HCT116 (cell line): Measurements from ENCODE around the gene BRINP3. TPM values are rescaled to one million over a fixed set of nuclear protein-coding genes. Genes with fewer than 3 reads are reported as not detected.

Experiments used
- ATAC-seq: fragments of 200-7000 bp; cut with Tn5 transposase; 2 replicates; pipeline ENCODE4 v1.9.1; 2020; ENCODE audit warnings: mild to moderate bottlenecking, moderate library complexity
- BruUV-seq: library from RNA; stranded (reverse); fragments of 400-500 nt; replicated peaks from 2 replicates; lab custom pipeline; 2021; lab: Mats Ljungman, UMichigan
- CTCF ChIA-PET: fragments of 300-600 bp; sonication (Branson Sonifier 250); formaldehyde crosslinking; loops from one replicate; lab custom pipeline; 2021; ENCODE audit warnings: antibody characterized with exemption; lab: Charles Lee
- POLR2A ChIA-PET: fragments of 300-600, 350-600 bp; sonication (Branson Sonifier 250); formaldehyde crosslinking; loops from one replicate; lab custom pipeline; 2021; ENCODE audit warnings: antibody characterized with exemption; lab: Charles Lee
- RAD21 ChIA-PET, 2 experiments: fragments of 300-600 bp; sonication (Branson Sonifier 250); formaldehyde crosslinking; loops; one replicate each; lab custom pipeline; 2023; ENCODE audit warnings: low total read pairs in 2 of 2; ENCODE audit not compliant: uncharacterized antibody in 2 of 2, unreplicated experiment in 2 of 2, low non-redundant PET in 1 of 2; lab: Charles Lee
- DNase-seq: peaks from one replicate; pipeline ENCODE4 v3.0.0-alpha.2; 2010; ENCODE audit warnings: low read depth, low spot score
- H2AFZ ChIP-seq: fragments of 200-600 bp; shearing (Covaris generic), sonication (generic); 2 replicates; pipeline ENCODE4 v1.6.1; 2017; ENCODE audit warnings: low read depth, mixed run types, mixed read lengths, antibody characterized with exemption, low read length; ENCODE audit not compliant: poor library complexity, severe bottlenecking
- H3K27ac ChIP-seq: 2 replicates; pipeline ENCODE4 v1.5.1; 2012; ENCODE audit warnings: low read depth, low read length
- H3K27me3 ChIP-seq: fragments of 200-600 bp; sonication (generic); 2 replicates; pipeline ENCODE4 v1.6.1; 2016; ENCODE audit warnings: mixed run types, low read length, mixed read lengths; ENCODE audit not compliant: insufficient read depth
- H3K36me3 ChIP-seq, 2 experiments: fragments of 200-500 bp in 1 of 2; fragments of 200-600 bp in 1 of 2; sonication (Bioruptor generic) in 1 of 2; sonication (generic) in 1 of 2; 2 replicates each; pipeline versions ENCODE4 v1.5.1 to v1.6.1; 2014 to 2016; ENCODE audit warnings: low read length in 2 of 2, inconsistent platforms in 1 of 2, mixed read lengths in 1 of 2, mixed run types in 1 of 2; ENCODE audit not compliant: insufficient read depth in 2 of 2, control insufficient read depth in 1 of 2
- H3K4me1 ChIP-seq, 2 experiments: fragments of 200-600 bp in 1 of 2; sonication (generic) in 1 of 2; 2 replicates each; pipeline versions ENCODE4 v1.5.1 to v1.6.1; 2012 to 2017; ENCODE audit warnings: low read length in 2 of 2, inconsistent platforms in 1 of 2, mild to moderate bottlenecking in 1 of 2, mixed read lengths in 1 of 2, mixed run types in 1 of 2, moderate library complexity in 1 of 2; ENCODE audit not compliant: insufficient read depth in 2 of 2, control insufficient read depth in 1 of 2
- H3K4me2 ChIP-seq: fragments of 200-600 bp; sonication (generic); 2 replicates; pipeline ENCODE4 v1.6.1; 2017; ENCODE audit warnings: mixed run types, low read length, mixed read lengths
- H3K4me3 ChIP-seq, 2 experiments: fragments of 200-600 bp in 1 of 2; sonication (generic) in 1 of 2; replicated peaks in 1 of 2; 2 replicates each; pipeline ENCODE4 v1.5.1; 2011 to 2016; ENCODE audit warnings: low read length in 2 of 2, control low read depth in 1 of 2, low read depth in 1 of 2, mild to moderate bottlenecking in 1 of 2, mixed read lengths in 1 of 2, mixed run types in 1 of 2
- H3K79me2 ChIP-seq: fragments of 200-600 bp; sonication (generic); 2 replicates; pipeline ENCODE4 v1.6.1; 2017; ENCODE audit warnings: mild to moderate bottlenecking, mixed run types, low read length, moderate library complexity, mixed read lengths; ENCODE audit not compliant: insufficient read depth
- H3K9ac ChIP-seq: fragments of 200-600 bp; sonication (generic); 2 replicates; pipeline ENCODE4 v1.6.1; 2016; ENCODE audit warnings: low read length, mixed read lengths
- H3K9me2 ChIP-seq: fragments of 200-600 bp; sonication (generic), shearing (Covaris generic); 2 replicates; pipeline ENCODE4 v1.6.1; 2017; ENCODE audit warnings: mixed run types, mild to moderate bottlenecking, moderate library complexity; ENCODE audit not compliant: insufficient read depth
- H3K9me3 ChIP-seq, 2 experiments: fragments of 200-500 bp in 1 of 2; fragments of 200-600 bp in 1 of 2; sonication (Bioruptor generic) in 1 of 2; sonication (generic) in 1 of 2; 2 replicates each; pipeline ENCODE4 v1.6.1; 2014 to 2017; ENCODE audit warnings: low read length in 2 of 2, mixed read lengths in 2 of 2, inconsistent platforms in 1 of 2, low read depth in 1 of 2, mild to moderate bottlenecking in 1 of 2, mixed run types in 1 of 2, moderate library complexity in 1 of 2; ENCODE audit not compliant: control insufficient read depth in 1 of 2, insufficient read depth in 1 of 2
- H4K20me1 ChIP-seq: fragments of 200-600 bp; sonication (generic), shearing (Covaris generic); 2 replicates; pipeline ENCODE4 v1.6.1; 2017; ENCODE audit warnings: mixed run types, mild to moderate bottlenecking, moderate library complexity; ENCODE audit not compliant: insufficient read depth
- CBX3 ChIP-seq: IDR thresholded peaks from 2 replicates; pipeline ENCODE4 v1.6.1; 2012; ENCODE audit warnings: low read depth
- EZH2 ChIP-seq: fragments of 200-600 bp; sonication (generic); IDR thresholded peaks from 2 replicates; pipeline ENCODE4 v1.6.1; 2017; ENCODE audit warnings: antibody characterized with exemption, mixed run types
- RAD21 ChIP-seq: IDR thresholded peaks from 2 replicates; pipeline ENCODE4 v1.6.1; 2012; ENCODE audit warnings: low read depth, mild to moderate bottlenecking
- TCF7L2 ChIP-seq: IDR thresholded peaks from 2 replicates; pipeline ENCODE4 v1.7.0; 2011; ENCODE audit warnings: borderline replicate concordance, inconsistent platforms; ENCODE audit not compliant: insufficient read depth, insufficient read length; ENCODE audit errors: extremely low read depth
- YY1 ChIP-seq: IDR thresholded peaks from 2 replicates; pipeline ENCODE4 v1.6.1; 2011; ENCODE audit warnings: low read length, low read depth, moderate library complexity, mild to moderate bottlenecking; ENCODE audit not compliant: insufficient replicate concordance; ENCODE audit errors: extremely low read depth
- intact Hi-C: fragments of 100-400 bp; cut with micrococcal nuclease; formaldehyde crosslinking; loops from 2 replicates; pipeline ENCODE4 v1.10.0; 2022
- total RNA-seq: library from RNA; stranded (reverse); gene quantifications from one replicate; pipeline ENCODE4 v1.2.1, GENCODE V29; 2021; ENCODE audit not compliant: unreplicated experiment
- TF ChIP-seq, protein P1 (sequence below): IDR thresholded peaks from 2 replicates; pipeline ENCODE4 v1.6.1; 2011; ENCODE audit warnings: mild to moderate bottlenecking, low read length, moderate library complexity; ENCODE audit not compliant: insufficient replicate concordance; ENCODE audit errors: extremely low read depth
- TF ChIP-seq, protein P2 (sequence below), 3 experiments: fragments of 200-600 bp in 1 of 3; sonication (generic) in 1 of 3; IDR thresholded peaks in 2 of 3; conservative IDR thresholded peaks in 1 of 3; 2 replicates each; pipeline ENCODE4 v1.5.1; 2012 to 2017; ENCODE audit warnings: low read depth in 2 of 3, low read length in 2 of 3, antibody characterized with exemption in 1 of 3, borderline replicate concordance in 1 of 3, control low read depth in 1 of 3, mild to moderate bottlenecking in 1 of 3, mixed read lengths in 1 of 3, mixed run types in 1 of 3, moderate library complexity in 1 of 3; ENCODE audit not compliant: insufficient read depth in 1 of 3
- TF ChIP-seq, protein P3 (sequence below): IDR thresholded peaks from 2 replicates; pipeline ENCODE4 v1.6.1; 2012; ENCODE audit warnings: low read depth
- TF ChIP-seq, protein P4 (sequence below): IDR thresholded peaks from 2 replicates; pipeline ENCODE4 v1.6.1; 2012

Gene BRINP3
- total RNA-seq, 1 experiment from 2014 or later: not detected

DNA sequence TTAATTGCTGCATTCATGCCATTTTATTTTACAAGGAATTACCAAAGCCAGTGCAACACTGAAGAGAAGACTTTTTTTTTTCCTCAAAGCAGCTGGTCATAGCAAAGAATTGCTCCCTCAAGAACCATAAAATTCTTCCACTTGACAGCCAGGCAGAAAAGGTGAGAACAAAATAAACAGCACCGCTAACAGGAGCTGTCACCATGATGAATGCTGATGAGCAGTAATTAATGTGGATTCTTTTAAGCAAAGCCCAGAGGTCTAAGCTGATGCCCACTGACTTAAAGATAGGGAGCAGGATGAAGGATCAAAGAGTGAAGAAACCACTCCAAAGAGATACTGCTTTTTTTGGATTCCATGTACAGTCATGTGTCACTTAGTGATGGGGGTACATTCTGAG, 428.4 kb downstream of the BRINP3 start:
- DNase-seq (no peak), ATAC-seq (no peak)
- Histone ChIP-seq H3K27me3 (no peaks in the 10 kb centered on the region), H3K36me3 (no peaks in the 10 kb centered on the region), H3K9me2 (no peaks in the 10 kb centered on the region), H3K9ac (no peak overlapping the region), H3K4me2 (no peak overlapping the region), H3K79me2 (no peaks in the 10 kb centered on the region), H2AFZ (no peak overlapping the region), H3K4me1 (no peaks in the 10 kb centered on the region), H3K4me3 (no peak overlapping the region), H3K9me3 (no peaks in the 10 kb centered on the region), H4K20me1 (no peaks in the 10 kb centered on the region), H3K27ac (no peak overlapping the region)
- CTCF ChIA-PET: no interaction called here
- POLR2A ChIA-PET: no interaction called here
- intact Hi-C loops: no loop called here
- RAD21 ChIA-PET: no interaction called here
- TF ChIP-seq, protein P1, sequence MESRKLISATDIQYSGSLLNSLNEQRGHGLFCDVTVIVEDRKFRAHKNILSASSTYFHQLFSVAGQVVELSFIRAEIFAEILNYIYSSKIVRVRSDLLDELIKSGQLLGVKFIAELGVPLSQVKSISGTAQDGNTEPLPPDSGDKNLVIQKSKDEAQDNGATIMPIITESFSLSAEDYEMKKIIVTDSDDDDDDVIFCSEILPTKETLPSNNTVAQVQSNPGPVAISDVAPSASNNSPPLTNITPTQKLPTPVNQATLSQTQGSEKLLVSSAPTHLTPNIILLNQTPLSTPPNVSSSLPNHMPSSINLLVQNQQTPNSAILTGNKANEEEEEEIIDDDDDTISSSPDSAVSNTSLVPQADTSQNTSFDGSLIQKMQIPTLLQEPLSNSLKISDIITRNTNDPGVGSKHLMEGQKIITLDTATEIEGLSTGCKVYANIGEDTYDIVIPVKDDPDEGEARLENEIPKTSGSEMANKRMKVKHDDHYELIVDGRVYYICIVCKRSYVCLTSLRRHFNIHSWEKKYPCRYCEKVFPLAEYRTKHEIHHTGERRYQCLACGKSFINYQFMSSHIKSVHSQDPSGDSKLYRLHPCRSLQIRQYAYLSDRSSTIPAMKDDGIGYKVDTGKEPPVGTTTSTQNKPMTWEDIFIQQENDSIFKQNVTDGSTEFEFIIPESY: no peak
- TF ChIP-seq YY1: no peak
- TF ChIP-seq, protein P2, sequence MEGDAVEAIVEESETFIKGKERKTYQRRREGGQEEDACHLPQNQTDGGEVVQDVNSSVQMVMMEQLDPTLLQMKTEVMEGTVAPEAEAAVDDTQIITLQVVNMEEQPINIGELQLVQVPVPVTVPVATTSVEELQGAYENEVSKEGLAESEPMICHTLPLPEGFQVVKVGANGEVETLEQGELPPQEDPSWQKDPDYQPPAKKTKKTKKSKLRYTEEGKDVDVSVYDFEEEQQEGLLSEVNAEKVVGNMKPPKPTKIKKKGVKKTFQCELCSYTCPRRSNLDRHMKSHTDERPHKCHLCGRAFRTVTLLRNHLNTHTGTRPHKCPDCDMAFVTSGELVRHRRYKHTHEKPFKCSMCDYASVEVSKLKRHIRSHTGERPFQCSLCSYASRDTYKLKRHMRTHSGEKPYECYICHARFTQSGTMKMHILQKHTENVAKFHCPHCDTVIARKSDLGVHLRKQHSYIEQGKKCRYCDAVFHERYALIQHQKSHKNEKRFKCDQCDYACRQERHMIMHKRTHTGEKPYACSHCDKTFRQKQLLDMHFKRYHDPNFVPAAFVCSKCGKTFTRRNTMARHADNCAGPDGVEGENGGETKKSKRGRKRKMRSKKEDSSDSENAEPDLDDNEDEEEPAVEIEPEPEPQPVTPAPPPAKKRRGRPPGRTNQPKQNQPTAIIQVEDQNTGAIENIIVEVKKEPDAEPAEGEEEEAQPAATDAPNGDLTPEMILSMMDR (IDR thresholded peaks at IDR 0.05 in 2 of 3, conservative IDR thresholded peaks at IDR 0.05 in 1 of 3; ENCODE audit: borderline replicate concordance in 1 of 3, insufficient read depth in 1 of 3, low read depth in 2 of 3, low read length in 2 of 3): no peak
- no peak for TF ChIP-seq TCF7L2
- TF ChIP-seq EZH2: no peak
- TF ChIP-seq, protein P3, sequence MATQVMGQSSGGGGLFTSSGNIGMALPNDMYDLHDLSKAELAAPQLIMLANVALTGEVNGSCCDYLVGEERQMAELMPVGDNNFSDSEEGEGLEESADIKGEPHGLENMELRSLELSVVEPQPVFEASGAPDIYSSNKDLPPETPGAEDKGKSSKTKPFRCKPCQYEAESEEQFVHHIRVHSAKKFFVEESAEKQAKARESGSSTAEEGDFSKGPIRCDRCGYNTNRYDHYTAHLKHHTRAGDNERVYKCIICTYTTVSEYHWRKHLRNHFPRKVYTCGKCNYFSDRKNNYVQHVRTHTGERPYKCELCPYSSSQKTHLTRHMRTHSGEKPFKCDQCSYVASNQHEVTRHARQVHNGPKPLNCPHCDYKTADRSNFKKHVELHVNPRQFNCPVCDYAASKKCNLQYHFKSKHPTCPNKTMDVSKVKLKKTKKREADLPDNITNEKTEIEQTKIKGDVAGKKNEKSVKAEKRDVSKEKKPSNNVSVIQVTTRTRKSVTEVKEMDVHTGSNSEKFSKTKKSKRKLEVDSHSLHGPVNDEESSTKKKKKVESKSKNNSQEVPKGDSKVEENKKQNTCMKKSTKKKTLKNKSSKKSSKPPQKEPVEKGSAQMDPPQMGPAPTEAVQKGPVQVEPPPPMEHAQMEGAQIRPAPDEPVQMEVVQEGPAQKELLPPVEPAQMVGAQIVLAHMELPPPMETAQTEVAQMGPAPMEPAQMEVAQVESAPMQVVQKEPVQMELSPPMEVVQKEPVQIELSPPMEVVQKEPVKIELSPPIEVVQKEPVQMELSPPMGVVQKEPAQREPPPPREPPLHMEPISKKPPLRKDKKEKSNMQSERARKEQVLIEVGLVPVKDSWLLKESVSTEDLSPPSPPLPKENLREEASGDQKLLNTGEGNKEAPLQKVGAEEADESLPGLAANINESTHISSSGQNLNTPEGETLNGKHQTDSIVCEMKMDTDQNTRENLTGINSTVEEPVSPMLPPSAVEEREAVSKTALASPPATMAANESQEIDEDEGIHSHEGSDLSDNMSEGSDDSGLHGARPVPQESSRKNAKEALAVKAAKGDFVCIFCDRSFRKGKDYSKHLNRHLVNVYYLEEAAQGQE: no peak
- TF ChIP-seq, protein P4, sequence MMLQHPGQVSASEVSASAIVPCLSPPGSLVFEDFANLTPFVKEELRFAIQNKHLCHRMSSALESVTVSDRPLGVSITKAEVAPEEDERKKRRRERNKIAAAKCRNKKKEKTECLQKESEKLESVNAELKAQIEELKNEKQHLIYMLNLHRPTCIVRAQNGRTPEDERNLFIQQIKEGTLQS: no peak
- no peak for TF ChIP-seq RAD21
- TF ChIP-seq CBX3: no peak
- no TSS peak for BruUV-seq
